ENCODE data around the gene ISG20L2.

DNA sequence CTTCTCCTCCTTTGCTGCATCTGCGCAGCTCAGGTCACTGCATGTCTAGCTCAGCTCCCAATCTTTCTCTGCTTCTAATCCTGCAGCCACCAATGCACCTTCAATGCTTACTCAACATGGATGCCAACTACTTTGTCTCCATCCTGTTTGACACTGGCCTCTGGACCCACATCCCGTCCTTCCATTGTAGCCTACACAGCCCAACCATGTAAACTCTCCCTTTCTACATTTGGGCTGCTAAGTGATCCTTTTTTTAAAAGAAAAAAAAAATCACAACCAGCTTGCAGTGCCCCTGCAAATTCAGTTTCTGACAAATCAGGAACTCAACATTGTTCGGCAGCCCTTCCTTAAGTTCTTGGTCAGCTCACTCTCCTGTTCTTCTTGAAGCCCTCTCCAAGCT is 13.7 kb downstream of the ISG20L2 start:
- TF ChIP-seq, protein P1, sequence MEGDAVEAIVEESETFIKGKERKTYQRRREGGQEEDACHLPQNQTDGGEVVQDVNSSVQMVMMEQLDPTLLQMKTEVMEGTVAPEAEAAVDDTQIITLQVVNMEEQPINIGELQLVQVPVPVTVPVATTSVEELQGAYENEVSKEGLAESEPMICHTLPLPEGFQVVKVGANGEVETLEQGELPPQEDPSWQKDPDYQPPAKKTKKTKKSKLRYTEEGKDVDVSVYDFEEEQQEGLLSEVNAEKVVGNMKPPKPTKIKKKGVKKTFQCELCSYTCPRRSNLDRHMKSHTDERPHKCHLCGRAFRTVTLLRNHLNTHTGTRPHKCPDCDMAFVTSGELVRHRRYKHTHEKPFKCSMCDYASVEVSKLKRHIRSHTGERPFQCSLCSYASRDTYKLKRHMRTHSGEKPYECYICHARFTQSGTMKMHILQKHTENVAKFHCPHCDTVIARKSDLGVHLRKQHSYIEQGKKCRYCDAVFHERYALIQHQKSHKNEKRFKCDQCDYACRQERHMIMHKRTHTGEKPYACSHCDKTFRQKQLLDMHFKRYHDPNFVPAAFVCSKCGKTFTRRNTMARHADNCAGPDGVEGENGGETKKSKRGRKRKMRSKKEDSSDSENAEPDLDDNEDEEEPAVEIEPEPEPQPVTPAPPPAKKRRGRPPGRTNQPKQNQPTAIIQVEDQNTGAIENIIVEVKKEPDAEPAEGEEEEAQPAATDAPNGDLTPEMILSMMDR (IDR thresholded peaks at IDR 0.05; ENCODE audit: low read length): no peak
- no peak for TF ChIP-seq EZH2 (optimal IDR thresholded peaks at IDR 0.05; ENCODE audit: low read depth, low read length)

All from MM.1S (cell line).